Measurements from ENCODE around the gene PRPSAP2. TPM values are rescaled to one million over a fixed set of nuclear protein-coding genes. Genes with fewer than 3 reads are reported as not detected.
"Not testable (repeated sequence)": the region's sequence is repeated elsewhere in the genome, so short reads cannot be mapped to it uniquely, and the experiment has no call there.

PRPSAP2 gene, protein sequence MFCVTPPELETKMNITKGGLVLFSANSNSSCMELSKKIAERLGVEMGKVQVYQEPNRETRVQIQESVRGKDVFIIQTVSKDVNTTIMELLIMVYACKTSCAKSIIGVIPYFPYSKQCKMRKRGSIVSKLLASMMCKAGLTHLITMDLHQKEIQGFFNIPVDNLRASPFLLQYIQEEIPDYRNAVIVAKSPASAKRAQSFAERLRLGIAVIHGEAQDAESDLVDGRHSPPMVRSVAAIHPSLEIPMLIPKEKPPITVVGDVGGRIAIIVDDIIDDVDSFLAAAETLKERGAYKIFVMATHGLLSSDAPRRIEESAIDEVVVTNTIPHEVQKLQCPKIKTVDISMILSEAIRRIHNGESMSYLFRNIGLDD
- 10 to 100 TPM; 14.7 to 20.3 TPM for polyA plus RNA-seq

DNA sequence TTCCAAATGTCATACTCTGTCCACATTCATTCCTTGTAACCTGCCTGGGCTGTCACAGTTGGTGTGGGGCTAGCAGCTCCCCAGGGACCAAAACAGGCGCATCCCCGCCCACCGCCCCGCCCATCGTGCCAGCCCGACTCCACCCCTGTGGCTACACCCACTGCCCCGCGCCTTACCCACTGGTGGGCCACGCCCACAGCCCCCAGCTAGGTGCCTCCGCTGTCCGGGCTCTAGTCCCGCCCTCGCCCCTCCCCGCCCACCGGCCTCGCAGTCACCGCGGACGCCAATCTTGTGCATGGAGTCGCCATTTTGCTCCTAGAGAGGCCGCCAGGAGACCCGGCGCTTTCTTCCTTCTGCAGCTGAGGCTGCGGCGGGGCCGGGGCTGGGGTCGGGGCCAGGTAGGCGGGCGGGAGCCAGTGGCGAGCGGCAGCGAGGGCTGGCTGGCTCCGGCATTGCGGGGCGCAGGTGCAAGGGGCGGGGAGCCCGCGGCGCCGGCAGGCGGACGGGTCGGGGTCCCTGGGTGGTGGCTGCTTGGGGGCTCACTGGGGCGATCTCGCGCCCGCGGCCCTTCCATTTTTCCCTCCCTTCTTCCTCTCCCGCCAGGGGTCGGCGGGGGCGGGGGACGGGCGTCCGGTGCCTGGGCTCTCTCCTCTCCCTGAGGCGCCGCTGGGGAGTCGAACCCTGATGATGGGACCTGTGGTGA, at the start of gene PRPSAP2:
TSS of gene PRPSAP2 (plus strand) at position 268 of the 703 bp plus-strand sequence. CDS start 7,703 bp downstream, outside the sequence.
- no peaks in the 10 kb centered on the region for H3K4me1 ChIP-seq (ENCODE audit: control insufficient read depth in 2 of 2, insufficient read depth in 2 of 2, low read length in 1 of 2)
- peak within 1 kb of the TSS; percentile 89 to 94 for H3K27ac ChIP-seq (ENCODE audit: low read depth in 2 of 2, low read length in 1 of 2)
- no peaks in the 10 kb centered on the region for H3K36me3 ChIP-seq (ENCODE audit: control insufficient read depth in 2 of 2, insufficient read depth in 2 of 2, low read length in 1 of 2)
- peak within 1 kb of the TSS; percentile 72 to 83 for H3K4me3 ChIP-seq (ENCODE audit: low read depth in 1 of 2, low read length in 2 of 2)
- no peaks in the 10 kb centered on the region for H3K9me3 ChIP-seq (ENCODE audit: control insufficient read depth in 2 of 2, insufficient read depth in 1 of 2, low read depth in 1 of 2, low read length in 1 of 2)
- H3K27me3 ChIP-seq (ENCODE audit: control insufficient read depth in 1 of 2, insufficient read depth in 2 of 2, low read length in 2 of 2): no peaks in the 10 kb centered on the region
- 0 to 2% methylated on average over 30 to 58 of the region's 58 CpGs for WGBS, 2 donors

DNA sequence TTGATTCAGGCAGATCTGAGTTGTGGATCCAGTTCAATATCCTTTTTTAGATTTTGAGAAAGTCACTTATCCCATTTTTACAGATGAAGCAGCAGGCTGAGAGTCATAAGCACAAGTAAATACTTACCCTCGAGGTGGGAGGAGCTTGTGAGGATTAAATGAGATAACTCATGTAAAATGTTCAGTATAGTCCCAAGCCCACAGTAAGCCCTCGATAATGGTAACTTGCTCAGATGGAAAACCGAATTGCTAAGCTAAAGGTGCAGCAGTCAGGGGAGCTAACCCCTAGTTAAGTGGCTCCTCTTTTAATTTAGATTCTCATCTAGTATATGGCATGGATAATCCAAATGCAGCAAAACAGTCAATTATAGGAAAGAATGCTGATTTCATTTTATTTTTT, 42.0 kb upstream of the PRPSAP2 start:
- H3K27ac ChIP-seq (ENCODE audit: low read depth in 2 of 2, low read length in 1 of 2): not testable (repeated sequence)

DNA sequence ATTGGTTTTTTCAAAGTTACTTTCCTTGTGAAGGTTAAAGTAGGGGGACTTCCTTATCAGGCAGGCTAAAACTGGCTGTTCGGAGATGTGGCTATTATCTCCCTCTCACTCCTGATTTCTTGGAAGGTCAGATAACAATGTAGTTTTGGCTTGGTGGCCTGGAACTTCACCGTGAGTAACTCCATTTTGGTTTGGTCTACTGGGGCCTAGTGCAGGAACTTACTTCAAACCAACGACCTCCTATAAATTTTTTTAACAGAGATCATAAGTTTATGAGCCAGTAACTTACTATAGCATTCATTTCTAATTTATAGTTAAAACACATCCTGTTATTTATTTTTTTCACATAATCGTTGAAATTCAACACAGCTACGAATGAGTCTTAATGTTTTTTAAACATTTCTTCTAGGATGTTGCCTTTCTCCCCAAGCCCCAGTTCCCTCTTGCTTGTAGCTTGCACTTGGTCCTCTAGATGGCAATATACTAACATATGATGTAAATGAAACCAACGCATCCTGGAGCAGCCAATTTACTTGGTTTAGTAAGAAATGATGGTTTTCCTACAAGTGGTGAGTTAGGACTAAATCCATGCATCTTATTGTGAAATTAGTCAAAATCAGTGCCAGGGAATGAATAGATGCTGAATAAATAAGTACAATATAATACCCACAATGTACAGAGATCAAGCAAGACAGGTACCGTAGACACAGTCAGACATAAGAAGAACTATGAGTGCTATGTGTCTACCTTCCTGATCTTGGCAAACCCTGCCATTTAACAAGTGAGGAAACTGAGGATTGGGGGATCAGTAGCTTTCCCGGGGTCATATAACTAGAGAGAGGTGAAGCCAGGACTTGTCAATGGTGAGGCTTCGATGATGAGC, 41.2 kb upstream of the PRPSAP2 start:
- not testable (repeated sequence) for H3K36me3 ChIP-seq (ENCODE audit: control insufficient read depth in 2 of 2, insufficient read depth in 2 of 2, low read length in 1 of 2); H3K27me3 ChIP-seq (ENCODE audit: control insufficient read depth in 1 of 2, insufficient read depth in 2 of 2, low read length in 2 of 2)
- 49 to 52% methylated on average over 9 of the region's 9 CpGs for WGBS, 2 donors

More for the DNA sequence above, 42.0 kb upstream of the PRPSAP2 start:
- H3K4me3 ChIP-seq (ENCODE audit: low read depth in 1 of 2, low read length in 2 of 2); H3K27me3 ChIP-seq (ENCODE audit: control insufficient read depth in 1 of 2, insufficient read depth in 2 of 2, low read length in 2 of 2); H3K4me1 ChIP-seq (ENCODE audit: control insufficient read depth in 2 of 2, insufficient read depth in 2 of 2, low read length in 1 of 2); H3K36me3 ChIP-seq (ENCODE audit: control insufficient read depth in 2 of 2, insufficient read depth in 2 of 2, low read length in 1 of 2); H3K9me3 ChIP-seq (ENCODE audit: control insufficient read depth in 2 of 2, insufficient read depth in 1 of 2, low read depth in 1 of 2, low read length in 1 of 2): not testable (repeated sequence)
- WGBS, 2 donors: 53 to 60% methylated on average over 3 of the region's 3 CpGs

DNA sequence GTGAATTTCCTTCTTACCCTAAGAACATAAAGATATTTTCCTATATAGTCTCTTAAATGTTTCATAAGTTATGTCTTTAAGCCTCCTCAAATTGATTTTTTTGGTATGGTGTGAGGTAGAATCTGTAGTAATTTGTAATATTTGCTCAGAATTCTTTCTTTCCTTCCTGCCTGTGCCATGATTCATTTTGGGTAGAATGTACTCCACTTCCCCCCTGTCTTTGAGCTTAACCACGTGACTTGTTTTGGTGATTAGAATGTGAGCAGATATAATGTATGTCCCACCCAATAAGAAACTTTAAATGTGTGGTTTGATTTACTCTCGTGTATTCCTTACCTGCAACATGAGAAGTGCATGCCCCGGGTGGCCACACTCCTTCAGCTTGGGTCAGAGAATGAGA, 36.5 kb upstream of the PRPSAP2 start:
- not testable (repeated sequence) for H3K9me3 ChIP-seq (ENCODE audit: control insufficient read depth in 2 of 2, insufficient read depth in 1 of 2, low read depth in 1 of 2, low read length in 1 of 2); H3K27ac ChIP-seq (ENCODE audit: low read depth in 2 of 2, low read length in 1 of 2); H3K4me3 ChIP-seq (ENCODE audit: low read depth in 1 of 2, low read length in 2 of 2); H3K36me3 ChIP-seq (ENCODE audit: control insufficient read depth in 2 of 2, insufficient read depth in 2 of 2, low read length in 1 of 2); H3K27me3 ChIP-seq (ENCODE audit: control insufficient read depth in 1 of 2, insufficient read depth in 2 of 2, low read length in 2 of 2); H3K4me1 ChIP-seq (ENCODE audit: control insufficient read depth in 2 of 2, insufficient read depth in 2 of 2, low read length in 1 of 2)
- WGBS, 2 donors: 50 to 52% methylated on average over 1 of the region's 3 CpGs

More for the DNA sequence above, 41.2 kb upstream of the PRPSAP2 start:
- not testable (repeated sequence) for H3K9me3 ChIP-seq (ENCODE audit: control insufficient read depth in 2 of 2, insufficient read depth in 1 of 2, low read depth in 1 of 2, low read length in 1 of 2); H3K4me1 ChIP-seq (ENCODE audit: control insufficient read depth in 2 of 2, insufficient read depth in 2 of 2, low read length in 1 of 2); H3K27ac ChIP-seq (ENCODE audit: low read depth in 2 of 2, low read length in 1 of 2); H3K4me3 ChIP-seq (ENCODE audit: low read depth in 1 of 2, low read length in 2 of 2)

DNA sequence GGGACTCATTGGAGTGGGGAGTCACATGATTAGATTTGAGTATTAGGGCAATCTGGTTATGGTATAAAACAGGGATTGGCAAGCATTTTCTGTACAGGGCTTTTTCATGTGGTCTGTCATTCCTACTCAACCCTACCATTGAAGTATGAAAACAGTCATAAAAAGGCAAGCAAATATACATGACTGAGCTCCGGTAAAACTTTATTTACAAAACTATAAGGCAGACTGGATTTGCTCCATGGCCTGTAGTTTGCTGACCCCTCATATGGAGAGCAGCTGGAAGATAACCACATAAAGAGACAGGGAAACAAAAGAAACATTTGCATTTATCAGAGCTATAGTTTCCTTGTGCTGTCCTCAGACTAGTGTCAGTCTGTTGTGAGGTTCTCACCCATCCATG, 30.3 kb upstream of the PRPSAP2 start:
- not testable (repeated sequence) for H3K27me3 ChIP-seq (ENCODE audit: control insufficient read depth in 1 of 2, insufficient read depth in 2 of 2, low read length in 2 of 2); H3K36me3 ChIP-seq (ENCODE audit: control insufficient read depth in 2 of 2, insufficient read depth in 2 of 2, low read length in 1 of 2); H3K9me3 ChIP-seq (ENCODE audit: control insufficient read depth in 2 of 2, insufficient read depth in 1 of 2, low read depth in 1 of 2, low read length in 1 of 2); H3K4me3 ChIP-seq (ENCODE audit: low read depth in 1 of 2, low read length in 2 of 2); H3K4me1 ChIP-seq (ENCODE audit: control insufficient read depth in 2 of 2, insufficient read depth in 2 of 2, low read length in 1 of 2); H3K27ac ChIP-seq (ENCODE audit: low read depth in 2 of 2, low read length in 1 of 2)
- no CpG with 5 or more reads among the region's 1 CpG for WGBS, 2 donors

DNA sequence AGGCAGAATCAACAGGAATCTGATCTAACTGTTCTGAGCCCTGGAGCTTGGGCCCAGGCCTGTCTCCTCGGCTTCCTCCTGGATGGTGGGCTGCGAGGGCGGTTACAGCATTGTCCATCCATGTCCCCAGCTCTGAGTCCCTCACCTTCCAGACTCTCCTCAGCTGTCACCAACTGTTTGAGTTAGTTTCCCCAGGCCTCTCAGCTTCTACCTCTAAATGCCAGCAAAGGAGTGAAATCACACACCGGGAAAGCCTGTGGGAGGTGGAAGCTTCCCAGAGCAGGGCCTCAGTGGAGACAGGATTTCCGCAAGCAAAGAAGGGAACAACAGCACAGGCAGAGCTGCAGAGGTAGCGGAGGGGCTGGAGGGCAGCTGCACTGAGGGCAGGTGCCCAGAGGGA, 9.4 kb upstream of the PRPSAP2 start:
- Histone ChIP-seq H3K4me3 (ENCODE audit: low read depth in 1 of 2, low read length in 2 of 2) (no peak overlapping the region), H3K27me3 (ENCODE audit: control insufficient read depth in 1 of 2, insufficient read depth in 2 of 2, low read length in 2 of 2) (no peaks in the 10 kb centered on the region), H3K27ac (ENCODE audit: low read depth in 2 of 2, low read length in 1 of 2) (no peak overlapping the region), H3K36me3 (ENCODE audit: control insufficient read depth in 2 of 2, insufficient read depth in 2 of 2, low read length in 1 of 2) (no peaks in the 10 kb centered on the region), H3K9me3 (ENCODE audit: control insufficient read depth in 2 of 2, insufficient read depth in 1 of 2, low read depth in 1 of 2, low read length in 1 of 2) (no peaks in the 10 kb centered on the region), H3K4me1 (ENCODE audit: control insufficient read depth in 2 of 2, insufficient read depth in 2 of 2, low read length in 1 of 2) (no peaks in the 10 kb centered on the region)
- 87 to 94% methylated on average over 6 of the region's 6 CpGs for WGBS, 2 donors

DNA sequence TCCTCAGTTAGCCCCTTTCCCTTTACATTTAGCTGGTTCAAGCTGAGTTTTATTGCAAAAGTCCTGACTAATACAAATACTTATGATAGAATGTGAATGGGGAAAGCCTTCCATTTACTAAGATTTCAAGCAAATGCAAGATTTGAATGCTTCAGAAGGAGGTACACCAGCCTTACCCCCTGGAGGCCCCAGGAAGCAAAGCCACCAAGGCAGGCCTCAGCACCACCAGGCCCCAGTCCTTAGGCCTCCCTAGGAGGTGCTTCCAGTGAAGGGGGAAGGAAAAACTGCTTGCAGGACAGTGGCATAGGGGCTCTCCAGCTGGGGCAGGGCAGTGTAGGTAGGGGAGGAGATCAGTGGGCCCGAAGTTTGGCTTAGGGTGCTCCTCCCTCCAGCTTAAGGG, 7.3 kb upstream of the PRPSAP2 start:
- Histone ChIP-seq H3K9me3 (ENCODE audit: control insufficient read depth in 2 of 2, insufficient read depth in 1 of 2, low read depth in 1 of 2, low read length in 1 of 2) (no peaks in the 10 kb centered on the region), H3K4me1 (ENCODE audit: control insufficient read depth in 2 of 2, insufficient read depth in 2 of 2, low read length in 1 of 2) (no peaks in the 10 kb centered on the region), H3K27ac (ENCODE audit: low read depth in 2 of 2, low read length in 1 of 2) (peak overlapping the region; percentile 37 to 79), H3K27me3 (ENCODE audit: control insufficient read depth in 1 of 2, insufficient read depth in 2 of 2, low read length in 2 of 2) (no peaks in the 10 kb centered on the region), H3K4me3 (ENCODE audit: low read depth in 1 of 2, low read length in 2 of 2) (no peak overlapping the region), H3K36me3 (ENCODE audit: control insufficient read depth in 2 of 2, insufficient read depth in 2 of 2, low read length in 1 of 2) (no peaks in the 10 kb centered on the region)
- 50 to 62% methylated on average over 1 of the region's 1 CpG for WGBS, 2 donors

DNA sequence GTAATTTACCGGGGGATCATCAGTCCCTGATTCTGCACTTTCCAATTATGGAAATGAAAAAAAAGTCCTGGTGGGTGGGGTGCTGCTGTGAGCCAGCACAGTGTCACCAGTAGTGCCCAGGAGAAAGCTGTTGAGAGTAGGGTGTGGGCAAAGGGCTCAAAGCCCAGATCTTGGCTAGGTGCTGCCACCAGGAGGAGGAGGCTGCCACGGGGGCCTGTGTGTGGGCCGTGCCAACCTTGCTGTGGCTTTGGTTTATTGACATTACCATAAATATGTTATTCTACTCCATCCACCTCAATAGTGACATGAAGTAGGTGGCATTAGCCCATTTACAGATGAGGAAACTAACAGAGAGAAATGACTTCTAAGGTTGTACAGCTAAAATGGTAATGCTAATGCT, 6.7 kb upstream of the PRPSAP2 start:
- H3K27ac ChIP-seq (ENCODE audit: low read depth in 2 of 2, low read length in 1 of 2): peak overlapping the region in 1 of 2 donors; percentile 79
- H3K4me3 ChIP-seq (ENCODE audit: low read depth in 1 of 2, low read length in 2 of 2): no peak overlapping the region
- no peaks in the 10 kb centered on the region for H3K4me1 ChIP-seq (ENCODE audit: control insufficient read depth in 2 of 2, insufficient read depth in 2 of 2, low read length in 1 of 2)
- H3K9me3 ChIP-seq (ENCODE audit: control insufficient read depth in 2 of 2, insufficient read depth in 1 of 2, low read depth in 1 of 2, low read length in 1 of 2): no peaks in the 10 kb centered on the region
- 60 to 62% methylated on average over 3 of the region's 3 CpGs for WGBS, 2 donors
- H3K36me3 ChIP-seq (ENCODE audit: control insufficient read depth in 2 of 2, insufficient read depth in 2 of 2, low read length in 1 of 2): no peaks in the 10 kb centered on the region
- no peaks in the 10 kb centered on the region for H3K27me3 ChIP-seq (ENCODE audit: control insufficient read depth in 1 of 2, insufficient read depth in 2 of 2, low read length in 2 of 2)

DNA sequence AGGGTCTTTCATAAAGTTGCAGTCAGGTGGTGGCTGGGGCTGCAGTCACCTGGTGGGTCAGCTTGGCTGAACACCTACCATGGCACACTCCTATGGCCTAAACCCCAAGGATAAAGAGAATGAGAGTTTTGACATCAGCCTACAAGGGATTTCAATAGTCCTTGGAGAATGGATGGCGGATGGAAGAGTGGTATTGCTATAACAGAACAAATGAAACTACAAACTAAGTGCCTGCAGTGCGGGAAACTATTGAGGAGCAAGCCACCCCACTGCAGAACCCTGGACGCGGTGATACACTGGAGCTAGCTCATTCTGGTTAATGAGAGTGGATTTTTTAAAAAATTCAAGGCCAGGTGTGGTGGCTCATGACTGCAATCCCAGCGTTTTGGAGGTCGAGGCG, 3.0 kb upstream of the PRPSAP2 start:
- Histone ChIP-seq H3K4me3 (ENCODE audit: low read depth in 1 of 2, low read length in 2 of 2) (no peak overlapping the region), H3K36me3 (ENCODE audit: control insufficient read depth in 2 of 2, insufficient read depth in 2 of 2, low read length in 1 of 2) (no peaks in the 10 kb centered on the region), H3K4me1 (ENCODE audit: control insufficient read depth in 2 of 2, insufficient read depth in 2 of 2, low read length in 1 of 2) (no peaks in the 10 kb centered on the region), H3K9me3 (ENCODE audit: control insufficient read depth in 2 of 2, insufficient read depth in 1 of 2, low read depth in 1 of 2, low read length in 1 of 2) (no peaks in the 10 kb centered on the region), H3K27me3 (ENCODE audit: control insufficient read depth in 1 of 2, insufficient read depth in 2 of 2, low read length in 2 of 2) (no peaks in the 10 kb centered on the region), H3K27ac (ENCODE audit: low read depth in 2 of 2, low read length in 1 of 2) (no peak overlapping the region)
- 90 to 93% methylated on average over 7 of the region's 7 CpGs for WGBS, 2 donors

All from esophagus (tissue), 2 donors.